GM06990 (cell line): ENCODE data around the gene NLN.

ENCODE experiments used
- DNase-seq: peaks from one replicate; pipeline ENCODE4 v3.0.0-alpha.2; 2011; ENCODE audit not compliant: insufficient read length; ENCODE audit errors: extremely low read depth
- H3K27me3 ChIP-seq: replicated peaks from 2 replicates; pipeline ENCODE4 v1.6.0; 2011; ENCODE audit warnings: low read length; ENCODE audit not compliant: control insufficient read depth, insufficient read depth
- H3K36me3 ChIP-seq: 2 replicates; pipeline ENCODE4 v1.5.1; 2011; ENCODE audit warnings: low read length; ENCODE audit not compliant: control insufficient read depth, insufficient read depth
- H3K4me3 ChIP-seq: replicated peaks from 2 replicates; pipeline ENCODE4 v1.5.1; 2011; ENCODE audit warnings: low read depth, mild to moderate bottlenecking, control low read depth, low read length
- TF ChIP-seq, protein P1 (sequence below): IDR thresholded peaks from 2 replicates; pipeline ENCODE4 v1.5.1; 2011; ENCODE audit warnings: low read length, control low read depth, mild to moderate bottlenecking, inconsistent platforms; ENCODE audit not compliant: insufficient read depth, poor library complexity, severe bottlenecking

Gene NLN

GRCh38 chr5:65695162-65695755 is 26.7 kb upstream of the NLN start:
- no peak for DNase-seq
- TF ChIP-seq, protein P1, sequence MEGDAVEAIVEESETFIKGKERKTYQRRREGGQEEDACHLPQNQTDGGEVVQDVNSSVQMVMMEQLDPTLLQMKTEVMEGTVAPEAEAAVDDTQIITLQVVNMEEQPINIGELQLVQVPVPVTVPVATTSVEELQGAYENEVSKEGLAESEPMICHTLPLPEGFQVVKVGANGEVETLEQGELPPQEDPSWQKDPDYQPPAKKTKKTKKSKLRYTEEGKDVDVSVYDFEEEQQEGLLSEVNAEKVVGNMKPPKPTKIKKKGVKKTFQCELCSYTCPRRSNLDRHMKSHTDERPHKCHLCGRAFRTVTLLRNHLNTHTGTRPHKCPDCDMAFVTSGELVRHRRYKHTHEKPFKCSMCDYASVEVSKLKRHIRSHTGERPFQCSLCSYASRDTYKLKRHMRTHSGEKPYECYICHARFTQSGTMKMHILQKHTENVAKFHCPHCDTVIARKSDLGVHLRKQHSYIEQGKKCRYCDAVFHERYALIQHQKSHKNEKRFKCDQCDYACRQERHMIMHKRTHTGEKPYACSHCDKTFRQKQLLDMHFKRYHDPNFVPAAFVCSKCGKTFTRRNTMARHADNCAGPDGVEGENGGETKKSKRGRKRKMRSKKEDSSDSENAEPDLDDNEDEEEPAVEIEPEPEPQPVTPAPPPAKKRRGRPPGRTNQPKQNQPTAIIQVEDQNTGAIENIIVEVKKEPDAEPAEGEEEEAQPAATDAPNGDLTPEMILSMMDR, result no peak
- no peaks in the 10 kb centered on the region for H3K36me3 ChIP-seq
- H3K4me3 ChIP-seq, result no peak overlapping the region
- no peaks in the 10 kb centered on the region for H3K27me3 ChIP-seq

- Histone ChIP-seq H3K27me3 (no peaks in the 10 kb centered on the region), H3K36me3 (no peaks in the 10 kb centered on the region), H3K4me3 (no peak overlapping the region)
- no peak for DNase-seq
- TF ChIP-seq, protein P1, result no peak
These were observed 26.1 kb upstream of the NLN start for GRCh38 chr5:65695896-65696295.

- Histone ChIP-seq H3K36me3 (no peaks in the 10 kb centered on the region), H3K4me3 (no peak overlapping the region), H3K27me3 (no peaks in the 10 kb centered on the region)
- TF ChIP-seq, protein P1, result no peak
- no peak for DNase-seq
These were observed 25.1 kb upstream of the NLN start for GRCh38 chr5:65696892-65697291.

GRCh38 chr5:65699338-65699737 is 22.7 kb upstream of the NLN start:
- peak; percentile 18 for DNase-seq
- TF ChIP-seq, protein P1, result no peak
- no peaks in the 10 kb centered on the region for H3K36me3 ChIP-seq
- no peaks in the 10 kb centered on the region for H3K27me3 ChIP-seq
- no peak overlapping the region for H3K4me3 ChIP-seq

- TF ChIP-seq, protein P1, result no peak
- Histone ChIP-seq H3K27me3 (no peaks in the 10 kb centered on the region), H3K4me3 (no peak overlapping the region), H3K36me3 (no peaks in the 10 kb centered on the region)
- no peak for DNase-seq
These were observed 20.0 kb upstream of the NLN start for GRCh38 chr5:65702036-65702435.
